Adrenal gland (tissue), 5 donors: ENCODE data around the gene SMC5.

ENCODE experiments used
- POLR2A ChIP-seq, 2 donors: fragments of 450-650 bp; IDR thresholded peaks; one replicate each; pipeline ENCODE4 v1.6.1; 2017; ENCODE audit warnings: antibody characterized with exemption in 2 of 2, mild to moderate bottlenecking in 2 of 2, moderate library complexity in 1 of 2
- TF ChIP-seq, protein P1 (sequence below), 6 experiments: fragments of 450-650 bp in 4 of 6; fragments of 200-600 bp in 2 of 6; sonication (generic) in 1 of 6; IDR thresholded peaks; 1 replicate in 5 of 6; 2 replicates in 1 of 6; pipeline versions ENCODE4 v1.5.1 to v1.8.0; 2016 to 2021; ENCODE audit warnings: antibody characterized with exemption in 6 of 6, mild to moderate bottlenecking in 2 of 6, moderate library complexity in 1 of 6
- donor health status: DM: no; HTN: no; CAD: no.

DNA sequence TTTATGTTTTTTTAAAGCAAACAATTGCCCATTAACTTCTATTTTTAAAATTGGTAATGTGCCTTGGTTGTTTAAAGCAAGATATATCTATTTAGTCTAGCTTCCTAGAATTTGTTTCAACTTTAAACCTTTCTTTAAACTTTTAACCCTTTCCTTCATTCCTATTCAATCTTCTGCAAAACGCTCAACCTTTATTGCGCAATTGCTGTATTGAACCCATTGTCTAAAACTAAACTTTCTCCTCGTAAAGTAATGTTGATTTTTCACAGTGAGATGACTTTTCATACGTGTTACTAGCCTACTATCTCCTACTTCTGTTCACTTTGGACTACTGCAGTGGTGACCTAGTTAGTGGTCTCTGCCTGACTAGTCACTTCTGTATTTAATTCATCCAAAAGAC is 63.3 kb downstream of the SMC5 start:
- no peak for TF ChIP-seq POLR2A (IDR thresholded peaks at IDR 0.05)
- TF ChIP-seq, protein P1, sequence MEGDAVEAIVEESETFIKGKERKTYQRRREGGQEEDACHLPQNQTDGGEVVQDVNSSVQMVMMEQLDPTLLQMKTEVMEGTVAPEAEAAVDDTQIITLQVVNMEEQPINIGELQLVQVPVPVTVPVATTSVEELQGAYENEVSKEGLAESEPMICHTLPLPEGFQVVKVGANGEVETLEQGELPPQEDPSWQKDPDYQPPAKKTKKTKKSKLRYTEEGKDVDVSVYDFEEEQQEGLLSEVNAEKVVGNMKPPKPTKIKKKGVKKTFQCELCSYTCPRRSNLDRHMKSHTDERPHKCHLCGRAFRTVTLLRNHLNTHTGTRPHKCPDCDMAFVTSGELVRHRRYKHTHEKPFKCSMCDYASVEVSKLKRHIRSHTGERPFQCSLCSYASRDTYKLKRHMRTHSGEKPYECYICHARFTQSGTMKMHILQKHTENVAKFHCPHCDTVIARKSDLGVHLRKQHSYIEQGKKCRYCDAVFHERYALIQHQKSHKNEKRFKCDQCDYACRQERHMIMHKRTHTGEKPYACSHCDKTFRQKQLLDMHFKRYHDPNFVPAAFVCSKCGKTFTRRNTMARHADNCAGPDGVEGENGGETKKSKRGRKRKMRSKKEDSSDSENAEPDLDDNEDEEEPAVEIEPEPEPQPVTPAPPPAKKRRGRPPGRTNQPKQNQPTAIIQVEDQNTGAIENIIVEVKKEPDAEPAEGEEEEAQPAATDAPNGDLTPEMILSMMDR (IDR thresholded peaks at IDR 0.05): no peak
